GM18520 (cell line): ENCODE results near the gene TCF12.
"Not testable (repeated sequence)": the region's sequence is repeated elsewhere in the genome, so short reads cannot be mapped to it uniquely, and the experiment has no call there.

Source experiments
- ATAC-seq: cut with Tn5 transposase; IDR thresholded peaks from one replicate; pipeline ENCODE4 v1.9.1; 2021; ENCODE audit not compliant: unreplicated experiment

The TCF12 gene

DNA sequence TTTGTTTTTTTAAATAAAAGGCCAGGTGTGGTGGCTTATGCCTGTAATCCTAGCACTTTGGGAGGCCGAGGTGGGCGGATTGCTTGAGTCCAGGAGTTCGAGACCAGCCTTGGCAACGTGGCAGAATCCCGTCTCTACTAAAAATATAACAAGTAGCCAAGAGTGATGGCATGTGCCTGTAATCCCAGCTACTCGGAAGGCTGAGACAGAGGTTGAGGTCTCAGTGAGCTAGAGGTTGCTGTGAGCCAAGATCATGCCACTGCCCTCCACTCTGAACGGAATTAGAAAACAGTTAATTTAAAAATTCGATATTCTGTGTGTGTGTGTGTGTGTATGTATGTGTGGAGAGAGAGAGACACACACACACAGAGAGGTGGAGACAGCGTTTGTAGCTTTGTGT is 58.8 kb downstream of the TCF12 start:
- ATAC-seq: no peak

DNA sequence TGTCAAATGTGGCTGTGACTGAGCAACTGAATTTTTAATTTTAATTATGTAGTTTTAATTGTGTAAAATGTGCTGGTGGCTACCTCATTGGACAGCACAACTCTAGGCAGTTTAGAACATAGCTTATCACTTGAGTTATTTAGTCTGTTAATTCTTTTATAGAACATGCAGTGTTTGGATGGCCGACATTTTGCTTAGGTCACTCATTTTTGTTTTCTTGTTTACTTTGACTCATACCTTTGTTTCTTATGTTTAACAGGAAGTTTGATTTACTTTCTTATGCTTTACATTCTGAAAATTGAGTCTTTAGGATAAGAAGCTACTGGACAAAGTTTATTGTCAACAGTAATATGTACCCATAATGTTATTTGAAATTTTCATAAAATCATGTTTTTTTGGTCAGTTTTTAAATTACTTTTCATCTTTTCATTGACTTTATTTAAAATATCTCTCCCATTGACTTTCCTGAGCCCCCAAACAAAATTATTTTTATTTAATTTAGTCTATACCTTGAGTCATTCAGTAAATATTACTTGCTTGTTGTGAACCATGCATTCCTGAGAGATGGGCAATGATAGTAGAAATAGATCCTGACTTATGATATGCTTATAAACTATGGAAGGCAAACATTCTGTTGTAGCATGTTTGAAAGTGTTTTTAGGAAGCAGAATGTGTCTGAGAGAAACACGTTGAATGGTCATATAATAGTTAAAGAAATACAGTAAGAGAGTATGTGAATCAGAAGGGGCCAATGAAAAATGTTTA is 60.6 kb downstream of the TCF12 start:
- no peak for ATAC-seq

DNA sequence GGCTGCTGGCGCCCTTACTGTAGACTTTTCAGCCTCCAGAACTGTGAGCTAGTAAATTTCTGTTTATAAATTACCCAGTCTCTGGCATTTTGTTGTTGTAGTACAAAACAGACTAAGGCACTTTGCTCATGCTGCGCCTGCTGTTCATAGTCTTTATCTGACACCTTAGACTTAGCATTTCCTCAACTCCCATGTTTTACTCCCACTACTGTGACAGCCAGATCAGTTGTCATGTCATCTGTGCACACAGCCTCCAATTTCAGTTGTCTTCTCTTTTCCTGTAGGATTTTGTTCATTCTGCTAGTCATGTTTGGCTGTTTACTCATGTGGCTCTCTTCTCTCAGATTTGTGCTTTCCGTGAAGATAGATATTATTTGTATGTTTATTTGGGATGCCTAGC is 62.0 kb downstream of the TCF12 start:
- no peak for ATAC-seq

DNA sequence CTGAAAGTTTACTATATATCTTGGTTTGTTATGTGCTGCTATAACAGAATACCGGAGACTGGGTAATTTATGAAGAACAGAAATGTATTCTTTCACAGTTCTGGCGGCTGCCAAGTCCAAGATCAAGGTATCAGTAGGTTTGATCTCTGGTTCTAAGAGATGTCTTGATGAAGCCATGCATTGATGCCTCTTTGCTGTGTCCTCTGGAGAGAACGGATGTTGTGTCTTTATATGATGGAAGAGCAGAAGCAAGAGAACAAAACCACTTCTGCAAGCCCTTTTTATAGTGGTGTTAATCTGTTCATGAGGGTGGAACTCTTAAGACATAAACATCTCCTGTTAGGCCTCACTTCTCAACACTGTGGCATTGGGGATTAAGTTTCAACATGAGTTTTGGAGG is 62.7 kb downstream of the TCF12 start:
- no peak for ATAC-seq

DNA sequence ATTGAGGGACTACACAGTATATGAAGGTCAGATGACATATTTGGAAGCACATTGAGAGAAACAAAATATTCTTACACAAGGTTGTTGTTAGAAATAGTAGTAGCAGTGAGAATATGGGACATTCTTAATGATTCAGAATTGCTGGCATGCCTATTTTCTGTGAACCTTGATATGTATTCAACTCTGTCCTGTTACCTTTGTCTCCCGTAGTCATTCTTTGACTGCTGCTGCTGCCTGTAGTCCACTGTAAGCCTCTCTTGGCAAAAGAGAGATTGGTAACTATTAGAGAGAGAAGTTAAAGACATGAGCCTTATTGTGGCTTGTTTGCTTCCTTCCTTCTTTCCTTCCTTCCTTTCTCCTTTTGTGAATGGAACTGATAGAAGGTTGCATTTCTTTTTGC is 64.5 kb downstream of the TCF12 start:
- ATAC-seq: no peak

DNA sequence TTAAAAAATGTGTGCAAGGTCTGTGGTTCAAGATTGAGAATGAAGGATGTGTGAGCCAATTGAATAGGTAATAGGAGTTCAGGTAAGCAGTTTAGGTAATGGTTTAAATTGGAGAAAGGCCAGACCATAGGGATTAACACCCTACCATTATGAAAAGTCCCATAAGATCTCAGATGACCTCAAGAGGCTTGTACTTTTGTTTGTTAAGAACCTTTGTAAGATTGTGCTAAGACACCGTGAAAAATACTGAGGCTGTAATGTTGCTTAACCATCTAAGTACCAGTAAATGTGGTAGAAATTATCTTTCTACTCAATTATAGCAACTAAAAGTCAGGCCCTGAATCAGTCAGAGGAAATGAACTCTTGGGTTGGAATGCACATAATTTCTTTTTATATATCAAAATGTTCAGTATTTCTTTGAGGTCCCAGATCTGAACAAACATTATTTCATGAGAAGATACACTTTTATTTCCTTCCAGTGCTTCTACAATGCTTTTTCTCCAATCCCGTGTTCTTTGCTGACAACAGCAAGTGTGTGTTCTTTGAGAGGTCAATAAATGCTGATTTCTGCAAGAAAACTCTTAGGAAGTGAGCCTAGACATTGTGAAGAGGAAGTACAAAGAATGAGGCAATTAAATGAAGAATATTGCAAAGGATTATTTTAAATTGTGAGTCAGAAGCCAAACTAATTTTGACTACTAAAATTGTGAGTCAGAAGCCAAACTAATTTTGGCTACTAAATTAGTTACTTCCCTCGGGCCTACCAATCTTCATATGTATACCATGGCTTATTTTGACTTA is 66.4 kb downstream of the TCF12 start:
- ATAC-seq: no peak

DNA sequence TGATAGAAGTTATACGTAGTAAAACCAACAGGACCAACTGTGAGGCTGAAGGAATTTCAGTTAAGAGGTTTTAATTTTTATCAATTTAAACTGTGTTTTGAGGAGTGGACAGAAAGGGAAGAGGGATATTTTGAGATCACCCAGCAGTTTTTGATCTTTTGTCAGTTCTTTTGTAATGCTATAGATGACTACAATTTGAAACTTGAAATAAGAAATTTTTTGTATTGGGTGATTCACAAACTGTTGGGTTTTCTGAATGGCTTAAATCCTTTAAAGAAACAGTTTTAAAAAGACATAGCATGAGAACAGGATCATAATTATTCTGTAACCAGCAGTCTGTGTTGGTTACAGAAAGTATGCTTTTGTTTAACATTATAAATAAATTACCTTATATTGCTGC is 67.4 kb downstream of the TCF12 start:
- ATAC-seq: no peak

DNA sequence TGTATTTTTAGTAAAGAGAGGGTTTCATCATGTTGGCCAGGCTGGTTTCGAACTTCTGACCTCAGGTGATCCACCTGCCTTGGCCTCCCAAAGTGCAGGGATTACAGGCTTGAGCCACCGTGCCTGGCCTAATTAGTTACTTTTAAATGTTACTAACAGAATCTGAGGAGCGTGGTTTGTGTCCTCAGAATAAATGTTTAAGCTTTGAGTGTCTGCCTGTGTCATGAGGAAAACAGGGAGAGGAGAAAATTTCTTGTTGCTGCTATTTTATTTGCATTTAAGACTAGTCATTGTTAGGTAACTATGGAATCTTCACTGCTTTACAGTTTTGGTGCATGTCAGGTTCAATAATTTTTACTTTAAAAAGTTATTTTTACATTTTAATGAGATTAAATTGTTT is 68.8 kb downstream of the TCF12 start:
- no peak for ATAC-seq

DNA sequence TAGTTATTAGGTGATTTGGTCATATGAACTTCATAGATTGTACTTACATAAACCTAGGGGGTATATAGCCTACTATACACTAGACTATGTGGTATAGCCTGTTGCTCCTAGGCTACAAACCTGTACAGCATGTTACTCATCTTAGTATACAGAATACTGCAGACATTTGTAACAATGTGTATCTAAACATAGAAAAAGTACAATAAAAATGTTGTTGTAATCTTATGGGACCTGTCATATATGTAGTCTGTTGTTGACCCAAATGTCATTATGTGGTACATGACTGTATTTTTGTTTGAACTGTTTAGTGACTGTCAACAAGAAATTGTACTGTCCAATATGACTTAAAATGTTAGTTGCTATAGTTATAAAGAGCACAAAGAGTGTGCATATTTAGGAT is 69.8 kb downstream of the TCF12 start:
- ATAC-seq: no peak

DNA sequence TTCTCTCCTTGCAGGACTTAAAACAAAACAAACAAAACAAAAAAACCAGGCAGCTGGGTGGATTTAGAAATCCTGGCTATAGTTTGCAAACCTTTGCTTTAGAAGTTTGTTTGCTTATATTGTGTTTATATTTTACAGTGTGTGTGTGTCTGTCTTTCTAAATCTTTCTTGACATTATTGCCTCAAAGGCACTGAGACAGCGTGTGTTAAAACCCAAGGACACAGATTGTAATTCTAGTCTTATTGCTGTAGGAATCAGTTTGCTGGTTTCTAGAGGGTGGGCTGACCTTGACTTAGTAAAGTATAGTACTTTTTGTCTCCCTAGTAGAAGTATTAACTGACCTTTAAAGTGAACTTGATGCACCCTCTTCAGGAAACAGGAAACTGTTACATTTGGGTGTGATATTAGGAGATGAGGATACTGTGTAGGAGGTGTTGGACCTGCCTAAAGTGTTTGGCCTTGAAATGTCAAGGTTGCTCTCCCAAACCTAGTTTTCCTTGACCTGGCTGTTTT is 71.0 kb downstream of the TCF12 start:
- no peak for ATAC-seq

DNA sequence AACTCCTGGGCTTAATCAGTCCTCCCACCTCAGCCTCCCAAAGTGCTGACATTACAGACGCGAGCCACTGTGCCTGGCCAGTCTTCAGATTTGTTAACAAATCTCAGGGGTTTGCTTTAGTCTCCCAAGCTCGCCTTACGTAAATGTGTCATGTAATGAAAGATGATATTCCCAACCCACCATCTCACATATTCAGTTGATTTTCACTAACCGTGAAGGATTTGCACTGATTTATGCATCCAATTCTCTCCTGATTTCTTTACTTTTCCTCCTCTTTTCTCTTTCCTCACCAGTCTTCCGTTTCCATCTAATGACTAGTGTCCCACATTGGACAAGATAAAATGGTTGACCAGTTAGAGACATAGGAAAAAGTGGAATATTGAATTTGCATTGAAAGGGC is 72.6 kb downstream of the TCF12 start:
- ATAC-seq: no peak

DNA sequence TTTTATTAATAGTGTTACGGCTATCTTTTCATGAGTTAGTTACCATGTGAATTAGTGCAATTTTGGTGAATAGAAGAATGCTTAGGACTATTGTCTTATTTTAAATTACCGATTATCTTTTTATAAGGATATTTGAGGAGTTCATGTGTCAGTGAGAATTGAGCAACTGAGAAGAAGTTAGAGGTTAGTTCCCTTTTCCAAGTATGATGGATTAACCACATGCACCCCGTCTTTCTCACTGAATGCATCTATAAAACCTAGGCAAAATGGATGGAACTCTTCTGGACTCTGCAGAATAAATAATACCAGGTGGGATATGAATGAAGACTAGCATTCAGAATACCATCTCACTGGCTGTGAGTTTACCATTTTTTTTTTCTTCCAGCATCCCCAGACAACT is 74.3 kb downstream of the TCF12 start:
- ATAC-seq: no peak

DNA sequence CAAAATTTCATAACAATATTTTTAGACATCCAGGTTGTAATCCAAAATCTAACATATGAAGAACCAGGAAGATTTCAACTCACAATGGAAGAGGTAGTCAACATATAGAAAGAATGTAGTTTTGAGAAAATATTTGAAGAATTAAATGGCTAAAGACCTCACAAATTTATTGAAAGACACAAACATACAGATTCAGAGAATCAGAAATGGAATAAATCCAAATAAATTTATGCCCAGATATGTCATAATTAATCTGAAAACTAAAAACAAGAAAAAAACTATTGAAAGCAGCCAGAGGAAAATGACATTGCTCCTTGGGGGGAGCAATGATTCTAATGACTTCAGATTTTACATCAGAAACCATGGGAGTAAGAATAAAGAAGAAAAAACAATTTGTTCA is 75.8 kb downstream of the TCF12 start:
- no peak for ATAC-seq

DNA sequence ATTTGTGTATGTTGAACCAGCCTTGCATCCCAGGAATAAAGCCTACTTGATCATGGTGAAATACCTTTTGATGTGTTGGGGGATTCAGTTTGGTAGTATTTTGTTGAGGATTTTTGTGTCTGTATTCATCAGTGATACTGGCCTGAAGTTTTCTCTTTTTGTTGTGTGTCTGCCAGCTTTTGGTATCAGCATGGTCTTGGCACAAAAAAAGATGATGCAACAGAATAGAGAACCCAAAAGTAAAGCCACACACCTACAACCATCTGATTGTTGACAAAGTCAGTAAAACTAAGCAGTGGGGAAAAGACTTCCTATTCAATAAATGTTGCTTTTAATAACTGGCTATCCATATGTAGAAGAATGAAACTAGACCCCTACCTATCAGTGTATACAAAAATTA is 77.6 kb downstream of the TCF12 start:
- ATAC-seq: no peak

DNA sequence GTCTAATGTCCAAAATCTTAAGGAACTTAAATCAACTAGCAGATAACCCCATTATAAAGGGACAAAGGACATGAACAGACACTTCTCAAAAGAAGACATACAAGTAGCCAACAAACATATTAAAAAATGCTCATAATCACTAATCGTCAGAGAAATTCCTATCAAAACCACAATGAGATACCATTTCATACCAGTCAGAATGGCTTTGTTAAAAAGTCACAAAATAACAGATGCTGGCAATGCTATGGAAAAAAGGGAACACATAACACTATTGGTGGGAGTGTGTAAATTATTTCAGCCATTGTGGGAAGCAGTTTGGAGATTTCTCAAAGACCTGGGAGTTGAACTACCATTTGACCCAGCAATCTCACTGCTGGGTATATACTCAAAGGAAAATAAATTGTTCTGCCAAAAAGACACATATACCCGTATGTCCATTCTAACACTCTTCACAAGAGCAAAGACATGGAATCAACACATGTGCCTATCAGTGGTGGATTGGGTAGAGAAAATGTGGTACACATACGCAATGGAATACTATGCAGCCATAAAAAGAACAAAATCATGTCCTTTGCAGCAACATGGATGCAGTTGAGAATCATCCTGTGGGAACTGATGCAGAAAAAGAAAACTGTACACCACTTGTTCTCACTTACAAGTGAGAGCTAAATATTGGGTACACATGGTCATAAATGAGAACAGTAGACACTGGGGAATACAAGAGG is 78.5 kb downstream of the TCF12 start:
- ATAC-seq: no peak

DNA sequence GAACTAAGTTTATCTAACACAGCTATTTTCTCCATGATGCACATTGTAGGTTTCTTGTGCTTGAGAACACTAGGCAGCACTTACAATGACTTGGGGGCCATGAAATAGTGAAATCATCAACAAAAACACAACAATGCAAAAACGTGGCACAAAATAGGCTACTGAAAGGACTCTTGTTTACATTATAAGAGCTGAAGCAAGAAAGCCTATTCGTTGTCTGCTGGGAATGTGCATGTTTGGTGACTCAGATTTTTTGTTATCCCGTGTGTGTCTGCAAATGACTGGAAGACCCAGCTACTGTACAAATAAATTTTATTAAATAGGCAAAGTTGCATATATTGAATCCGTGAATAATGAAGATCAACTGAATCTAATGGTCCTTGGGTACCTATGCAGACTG is 85.0 kb downstream of the TCF12 start:
- ATAC-seq: no peak

DNA sequence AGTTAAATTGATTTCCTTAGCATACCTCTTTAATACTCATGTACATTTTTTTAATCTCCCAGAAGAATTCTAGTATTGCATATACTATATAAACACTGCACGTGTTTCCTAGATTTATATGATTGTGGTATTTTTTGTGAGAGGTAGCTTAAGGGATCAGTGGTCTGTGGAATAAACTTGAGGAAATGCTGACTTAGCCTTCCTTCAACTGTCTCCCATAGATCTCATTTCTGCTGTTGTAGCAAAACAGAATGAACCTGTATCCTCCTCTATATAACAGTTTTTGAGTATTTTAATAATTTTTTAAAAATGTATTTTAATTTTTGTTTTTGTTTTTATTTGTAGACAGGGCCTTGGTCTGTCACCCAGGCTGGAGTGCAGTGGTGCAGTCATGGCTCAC is 86.8 kb downstream of the TCF12 start:
- no peak for ATAC-seq

DNA sequence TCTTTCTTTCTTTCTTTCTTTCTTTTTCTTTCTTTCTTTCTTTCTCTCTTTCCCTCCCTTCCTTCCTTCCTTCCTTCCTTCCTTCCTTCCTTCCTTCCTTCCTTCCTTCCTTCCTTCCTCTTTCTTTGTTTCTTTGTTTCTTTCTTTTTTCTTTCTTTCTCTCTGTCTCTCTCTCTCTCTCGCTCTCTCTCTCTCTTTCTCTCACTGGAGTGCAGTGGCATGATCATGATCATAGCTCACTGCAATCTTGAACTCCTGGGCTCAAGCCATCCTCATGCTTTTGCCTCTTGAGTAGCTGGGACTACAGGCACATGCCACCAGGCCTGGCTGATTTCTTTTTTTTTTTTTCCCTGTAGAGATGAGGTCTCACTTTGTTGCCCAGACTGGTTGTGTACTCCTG is 89.4 kb downstream of the TCF12 start:
- not testable (repeated sequence) for ATAC-seq

DNA sequence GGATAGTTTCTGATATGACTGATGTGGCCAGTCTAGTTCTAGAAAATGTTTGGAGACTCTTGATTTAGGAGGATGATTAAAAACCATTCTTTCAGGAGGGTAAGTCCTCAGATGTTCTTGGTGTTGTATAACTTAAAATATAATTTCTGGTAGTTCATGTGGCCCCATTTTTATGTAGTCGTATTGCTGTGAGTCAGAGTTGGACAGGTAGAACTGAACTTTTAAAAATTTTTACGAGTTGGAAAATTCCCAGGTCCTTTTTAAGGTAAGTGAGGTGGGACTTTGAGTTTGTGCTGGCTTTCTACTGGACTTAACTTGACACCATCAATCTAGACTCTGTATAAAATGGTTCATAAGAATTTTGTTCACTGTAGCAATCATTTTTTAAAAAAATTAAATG is 92.3 kb downstream of the TCF12 start:
- no peak for ATAC-seq

DNA sequence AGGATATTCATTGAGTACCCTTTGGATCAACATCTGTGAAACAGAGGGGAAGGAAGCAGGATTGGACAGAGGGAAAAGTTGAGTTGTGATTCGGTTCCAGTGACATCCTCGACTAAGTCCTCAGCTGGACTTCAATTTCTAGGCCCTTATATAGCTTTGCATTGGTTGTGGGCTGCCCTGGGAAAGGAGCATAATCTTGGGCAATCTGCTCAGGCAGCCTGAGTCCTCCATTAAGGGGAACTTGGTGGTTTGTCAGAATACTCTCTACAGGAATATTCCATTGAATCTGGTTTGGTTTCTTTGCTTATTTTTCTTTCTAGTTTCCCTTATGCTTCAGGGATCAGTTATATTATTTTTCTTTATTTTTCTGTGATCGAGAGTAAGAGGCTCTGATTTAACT is 94.1 kb downstream of the TCF12 start:
- ATAC-seq: no peak

DNA sequence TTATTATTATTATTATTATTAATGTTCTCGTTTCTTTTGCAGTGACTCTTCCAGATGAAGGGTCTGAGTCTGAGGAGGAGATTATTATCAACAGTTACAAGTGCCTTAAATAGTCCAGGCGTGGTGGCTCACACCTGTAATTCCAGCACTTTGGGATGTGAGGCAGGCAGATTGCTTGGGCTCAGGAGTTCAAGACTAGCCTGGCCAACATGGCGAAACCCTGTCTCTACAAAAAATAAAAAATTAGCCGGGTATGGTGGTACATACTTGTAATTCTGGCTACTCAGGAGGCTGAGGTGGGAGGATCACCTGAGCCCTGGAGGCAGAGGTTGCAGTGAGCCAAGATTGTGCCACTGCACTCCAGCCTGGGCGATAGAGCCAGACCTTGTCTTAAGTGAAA is 96.5 kb downstream of the TCF12 start:
- ATAC-seq: not testable (repeated sequence)

DNA sequence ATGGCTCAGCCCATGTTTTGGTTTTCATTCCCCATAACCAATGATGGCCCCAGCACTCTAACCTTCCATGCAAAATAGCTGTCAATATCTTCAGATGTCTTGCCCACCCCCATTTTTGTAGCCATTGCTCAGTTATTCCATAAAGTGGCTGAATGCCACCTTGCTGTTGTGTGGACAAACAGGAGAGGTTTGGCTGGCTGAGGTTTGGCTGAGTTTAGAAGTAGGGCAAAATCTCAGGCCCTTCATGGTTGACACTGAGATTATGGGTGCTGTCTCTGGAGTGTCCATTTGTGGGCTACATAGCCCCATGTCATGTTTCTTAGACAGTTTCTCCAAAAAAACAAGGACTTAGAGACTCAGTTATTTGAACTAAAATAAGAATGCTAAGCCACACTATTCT is 96.9 kb downstream of the TCF12 start:
- ATAC-seq: no peak
